K562 (cell line): ENCODE results near the gene SMG6. TPM values are rescaled to one million over a fixed set of nuclear protein-coding genes. Genes with fewer than 3 reads are reported as not detected.
A peak's percentile ranks its signal among the peaks of the same experiment; 100 is the strongest.

Source experiments
- ATAC-seq: fragments of 200-7000 bp; cut with Tn5 transposase; 3 replicates; pipeline ENCODE4 v1.9.1; 2020; ENCODE audit warnings: moderate library complexity
- BruUV-seq: library from RNA; stranded (reverse); fragments of 400-500 nt; replicated peaks from 2 replicates; lab custom pipeline; 2021; lab: Mats Ljungman, UMichigan
- CTCF ChIA-PET: fragments of 300-600 bp; formaldehyde crosslinking; extraction: SDS; loops from one replicate; lab custom pipeline; 2021; ENCODE audit warnings: low intra/inter-chr PET ratio; lab: Yijun Ruan, JAX
- POLR2A ChIA-PET: fragments of 300-600, 350-650 bp; sonication (Branson Sonifier 250); formaldehyde crosslinking; extraction: SDS; loops from one replicate; lab custom pipeline; 2021; ENCODE audit warnings: antibody characterized with exemption, inconsistent platforms; lab: Yijun Ruan, JAX
- DNase-seq, 4 experiments: peaks; one replicate each; pipeline versions ENCODE4 v3.0.0 to v3.0.0-alpha.2; 2011 to 2018; ENCODE audit warnings: low spot score in 3 of 4, mixed read lengths in 3 of 4; ENCODE audit errors: extremely low read depth in 1 of 4
- FAIRE-seq: peaks from 2 replicates; lab custom pipeline; 2011; peaks lifted over from hg19 to GRCh38; lab: Jason Lieb, UNC
- H2AFZ ChIP-seq: 2 replicates; pipeline ENCODE4 v1.6.0; 2011; ENCODE audit warnings: low read depth, low read length, control low read depth, inconsistent platforms
- H3K27ac ChIP-seq: fragments of 200-600 bp; 3 replicates; pipeline ENCODE4 v1.8.0; 2011; ENCODE audit warnings: low read depth, mild to moderate bottlenecking, control low read depth, inconsistent platforms, low read length, moderate library complexity, mixed read lengths; ENCODE audit errors: extremely low read depth
- H3K27me3 ChIP-seq, 2 experiments: fragments of 300-600 bp in 1 of 2; 2 replicates in 1 of 2; 3 replicates in 1 of 2; pipeline versions ENCODE4 v1.6.0 to v1.8.0; 2011; ENCODE audit warnings: inconsistent platforms in 2 of 2, low read length in 2 of 2, mild to moderate bottlenecking in 1 of 2, mixed read lengths in 1 of 2, moderate library complexity in 1 of 2; ENCODE audit not compliant: control insufficient read depth in 2 of 2, insufficient read depth in 2 of 2
- H3K36me3 ChIP-seq: fragments of 300-600 bp; 3 replicates; pipeline ENCODE4 v1.8.0; 2011; ENCODE audit warnings: mild to moderate bottlenecking, low read length, inconsistent platforms; ENCODE audit not compliant: control insufficient read depth, insufficient read depth
- H3K4me1 ChIP-seq, 2 experiments: fragments of 200-600 bp in 1 of 2; replicated peaks in 1 of 2; 2 replicates in 1 of 2; 3 replicates in 1 of 2; pipeline versions ENCODE4 v1.5.1 to v1.8.0; 2011; ENCODE audit warnings: inconsistent platforms in 2 of 2, low read length in 2 of 2, mild to moderate bottlenecking in 1 of 2, mixed read lengths in 1 of 2, moderate library complexity in 1 of 2; ENCODE audit not compliant: control insufficient read depth in 2 of 2, insufficient read depth in 2 of 2
- H3K4me2 ChIP-seq: 2 replicates; pipeline ENCODE4 v1.6.1; 2011; ENCODE audit warnings: low read length, control low read depth, inconsistent platforms, mixed read lengths; ENCODE audit not compliant: insufficient read depth
- H3K4me3 ChIP-seq: fragments of 200-600 bp; sonication (generic), shearing (Covaris generic); 2 replicates; pipeline ENCODE4 v1.5.1; 2016; ENCODE audit warnings: control low read depth, inconsistent platforms
- H3K79me2 ChIP-seq: fragments of 200-600 bp; 3 replicates; pipeline ENCODE4 v1.8.0; 2011; ENCODE audit warnings: low read length, inconsistent platforms; ENCODE audit not compliant: control insufficient read depth, insufficient read depth
- H3K9ac ChIP-seq, 2 experiments: 2 replicates each; pipeline versions ENCODE4 v1.6.0 to v1.6.1; 2011; ENCODE audit warnings: low read depth in 2 of 2, low read length in 2 of 2, control low read depth in 1 of 2, inconsistent platforms in 1 of 2, mild to moderate bottlenecking in 1 of 2, mixed read lengths in 1 of 2; ENCODE audit not compliant: insufficient read depth in 1 of 2
- H3K9me1 ChIP-seq: one replicate; pipeline ENCODE4 v1.6.0; 2011; ENCODE audit warnings: inconsistent platforms, mild to moderate bottlenecking, low read length, moderate library complexity; ENCODE audit not compliant: control insufficient read depth, insufficient read depth
- H3K9me3 ChIP-seq: replicated peaks from 2 replicates; pipeline ENCODE4 v1.5.1; 2011; ENCODE audit warnings: low read depth, low read length, inconsistent platforms; ENCODE audit not compliant: control insufficient read depth, insufficient read depth
- H4K20me1 ChIP-seq: replicated peaks from 2 replicates; pipeline ENCODE4 v1.6.1; 2011; ENCODE audit warnings: low read length, inconsistent platforms, mixed read lengths; ENCODE audit not compliant: control insufficient read depth, insufficient read depth
- ASH1L ChIP-seq: fragments of 450-650 bp; IDR thresholded peaks from 2 replicates; pipeline ENCODE4 v1.6.1; 2018; ENCODE audit warnings: borderline replicate concordance, mild to moderate bottlenecking, low read depth; ENCODE audit not compliant: partially characterized antibody
- BCL6 ChIP-seq: fragments of 250-450 bp; sonication (Bioruptor Pico); IDR thresholded peaks from 2 replicates; pipeline ENCODE4 v1.4.0; 2020
- HNRNPK ChIP-seq: fragments of 200-400 bp; formaldehyde crosslinking; IDR thresholded peaks from one replicate; pipeline ENCODE4 v1.6.1; 2018; ENCODE audit warnings: mild to moderate bottlenecking, low read depth, low read length; ENCODE audit not compliant: poor library complexity, severe bottlenecking
- LCOR ChIP-seq: sonication (generic); formaldehyde crosslinking; IDR thresholded peaks from 2 replicates; pipeline ENCODE4 v1.8.0; 2022; ENCODE audit warnings: mild to moderate bottlenecking, missing genetic modification reagents
- MGA ChIP-seq: fragments of 450-650 bp; IDR thresholded peaks from 2 replicates; pipeline ENCODE4 v1.6.1; 2016; ENCODE audit warnings: mild to moderate bottlenecking, moderate library complexity
- NFIC ChIP-seq: fragments of 450-650 bp; IDR thresholded peaks from 2 replicates; pipeline ENCODE4 v1.6.1; 2017; ENCODE audit warnings: mild to moderate bottlenecking, inconsistent platforms
- NFIX ChIP-seq: fragments of 250-450 bp; sonication (Bioruptor Pico); IDR thresholded peaks from 2 replicates; pipeline ENCODE4 v1.4.0; 2020; ENCODE audit warnings: low read depth, mild to moderate bottlenecking, moderate library complexity
- PCBP1 ChIP-seq: fragments of 200-400 bp; formaldehyde crosslinking; IDR thresholded peaks from 2 replicates; pipeline ENCODE4 v1.6.1; 2018; ENCODE audit warnings: mild to moderate bottlenecking, low read depth, low read length; ENCODE audit not compliant: poor library complexity, severe bottlenecking
- THRB ChIP-seq: fragments of 450-650 bp; formaldehyde crosslinking; conservative IDR thresholded peaks from 2 replicates; pipeline ENCODE4 v1.4.0; 2022; ENCODE audit warnings: mild to moderate bottlenecking, missing genetic modification characterization
- ZNF121 ChIP-seq: sonication (generic); formaldehyde crosslinking; conservative IDR thresholded peaks from 2 replicates; pipeline ENCODE4 v1.8.0; 2022; ENCODE audit warnings: missing genetic modification reagents
- WGBS: fragments of 100-300 bp; shearing (Covaris generic); methylation state at CpG from one replicate; pipeline ENCODE4 v1.1.6; 2016; ENCODE audit warnings: low coverage, mixed read lengths; ENCODE audit not compliant: insufficient coverage; ENCODE audit errors: missing lambda C conversion rate; 5-methylcytosine and 5-hydroxymethylcytosine counted together
- in situ Hi-C: fragments of 300-500 bp; cut with MboI; formaldehyde crosslinking; loops from 4 replicates; pipeline ENCODE4 v1.15.0; 2018; ENCODE audit warnings: inconsistent platforms, mixed read lengths
- intact Hi-C: fragments of 100-400 bp; cut with micrococcal nuclease; formaldehyde crosslinking; loops from 2 replicates; pipeline ENCODE4 v1.14.2; 2022
- polyA plus RNA-seq, 8 experiments: library from polyadenylated mRNA; depleted of rRNA in 4 of 8; stranded (reverse) in 5 of 8; unstranded in 3 of 8; fragments of >200 nt; fragmentation: Nextera tagmentation in 2 of 8; fragmentation: Illumina TruSeq in 1 of 8; extraction: Ambion mirVana in 2 of 8; extraction: Trizol in 1 of 8; gene quantifications; 2 replicates each; pipeline versions ENCODE4 v1.2.1 to v1.2.3, GENCODE V29; 2011 to 2014; ENCODE audit warnings: inconsistent platforms in 1 of 8, missing spikeins in 1 of 8
- total RNA-seq, 7 experiments: library from RNA; depleted of rRNA in 6 of 7; stranded (reverse); fragments of >200 nt in 6 of 7; fragmentation: Illumina TruSeq in 2 of 7; extraction: Trizol in 2 of 7; gene quantifications; 2 replicates each; pipeline versions ENCODE4 v1.2.1 to v1.2.3, GENCODE V29; 2011 to 2021; ENCODE audit warnings: low replicate concordance in 1 of 7

The SMG6 gene
- total and polyA plus RNA-seq, 9 of the 15 experiments (the other 6 are each of a cell fraction or from before 2014, with no cell fraction given), result 0.44 to 13.9 (median 6.0) TPM

- CTCF ChIA-PET, result no interaction called here
- 75% methylated on average over 5 of the region's 5 CpGs for WGBS
- no peaks in the 10 kb centered on the region for H4K20me1 ChIP-seq
- peaks cover 0 to 13% of the 10 kb centered on the region in 2 experiments; a peak in 3 of 5 replicates for H3K4me1 ChIP-seq
- ATAC-seq (no peak), DNase-seq (peak in 1 of 4 experiments; percentile 14), FAIRE-seq (no peak)
- H3K36me3 ChIP-seq, result 0 out of 3 replicates have a peak, but pooled peaks cover 3% of the 10 kb centered on the region
- H3K27me3 ChIP-seq, result no peaks in the 10 kb centered on the region
- H3K4me2 ChIP-seq, result no peak overlapping the region
- no peak overlapping the region for H2AFZ ChIP-seq
- POLR2A ChIA-PET, result no interaction called here
- H3K9me3 ChIP-seq, result no peaks in the 10 kb centered on the region
- no peaks in the 10 kb centered on the region for H3K79me2 ChIP-seq
- no peak overlapping the region for H3K27ac ChIP-seq
- in situ Hi-C loops (no loop called here), intact Hi-C loops (no loop called here)
- H3K9me1 ChIP-seq, result peaks cover 3% of the 10 kb centered on the region
- H3K4me3 ChIP-seq, result no peak overlapping the region
- no peak overlapping the region for H3K9ac ChIP-seq
- no TSS peak for BruUV-seq
- TF ChIP-seq HNRNPK, result no peak
- peak; percentile 78 for TF ChIP-seq NFIX (CRISPR knock-in tag)
- TF ChIP-seq ASH1L, result no peak
- peak; percentile 95 for TF ChIP-seq NFIC
- TF ChIP-seq LCOR, result no peak
- TF ChIP-seq THRB (CRISPR knock-in tag), result no peak
- no peak for TF ChIP-seq ZNF121 (CRISPR knock-in tag)
- TF ChIP-seq PCBP1, result no peak
- no peak for TF ChIP-seq MGA
- no peak for TF ChIP-seq BCL6 (CRISPR knock-in tag)
Measured at GRCh38 chr17:2194889-2195335, 108.7 kb downstream of the SMG6 start.
